NCI-H1048 (cell line): ENCODE measurements around the gene SH3GL2.

Experiments
- DNase-seq: peaks from one replicate; lab custom pipeline; 2025; lab: John Stamatoyannopoulos, UW

The SH3GL2 gene

DNA sequence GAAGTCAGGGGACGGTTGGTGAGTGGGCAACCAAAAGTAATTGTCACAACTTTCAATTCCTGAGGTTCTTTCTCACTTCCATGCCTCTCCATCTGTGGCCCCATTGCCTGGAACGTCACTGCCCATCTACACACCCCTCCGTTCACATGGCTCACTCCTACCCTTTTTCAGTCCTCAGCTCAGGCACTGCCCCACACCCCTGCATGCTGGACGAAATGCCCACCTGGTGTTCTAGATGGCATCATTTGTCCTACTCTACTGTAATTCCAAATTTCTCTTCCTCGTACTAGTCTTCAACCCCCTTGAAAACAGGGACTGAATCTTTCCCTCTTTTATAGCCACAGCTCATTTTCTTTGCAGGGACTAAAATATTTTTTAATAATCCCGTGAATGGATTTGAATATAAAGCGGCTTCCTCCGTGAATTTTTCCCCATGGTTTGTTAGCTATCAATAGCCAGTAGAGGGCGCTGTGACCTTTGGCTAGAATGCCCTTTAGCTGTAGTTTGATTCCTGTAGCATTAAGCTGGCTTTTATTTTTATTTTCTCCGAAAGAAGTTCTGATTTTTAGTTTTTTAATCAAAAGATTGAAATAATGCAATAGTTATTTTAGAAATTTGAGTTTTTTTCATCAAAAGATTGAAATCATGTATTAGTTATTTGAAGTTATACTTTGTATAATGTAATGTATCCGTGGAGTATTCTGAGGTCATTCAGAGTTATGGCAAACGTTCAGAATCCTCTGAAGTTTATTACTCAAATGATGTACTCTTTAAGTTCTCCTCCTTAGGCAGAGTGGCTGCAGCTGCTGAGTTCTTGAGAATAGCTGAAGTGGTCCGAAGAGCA is 232.1 kb downstream of the SH3GL2 start:
- DNase-seq, result peak; percentile 55

DNA sequence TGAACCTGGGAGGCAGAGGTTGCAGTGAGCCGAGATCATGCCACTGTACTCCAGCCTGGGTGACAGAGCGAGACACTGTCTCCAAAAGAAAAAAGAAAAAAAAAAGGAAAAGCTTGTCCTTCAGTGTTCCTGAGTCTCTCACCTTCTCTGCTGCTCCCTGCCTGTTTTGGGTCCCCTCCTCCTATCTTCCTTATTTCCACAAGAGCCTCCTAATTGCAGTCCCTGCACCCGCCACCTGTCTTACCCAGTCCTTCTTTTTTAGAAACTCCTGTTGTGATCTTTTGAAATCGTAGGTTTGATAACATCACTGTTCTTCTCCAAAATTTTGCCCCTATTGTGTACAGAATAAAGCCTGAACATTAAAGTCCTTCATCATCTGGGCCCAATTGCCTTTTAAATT is 234.9 kb downstream of the SH3GL2 start:
- no peak for DNase-seq

DNA sequence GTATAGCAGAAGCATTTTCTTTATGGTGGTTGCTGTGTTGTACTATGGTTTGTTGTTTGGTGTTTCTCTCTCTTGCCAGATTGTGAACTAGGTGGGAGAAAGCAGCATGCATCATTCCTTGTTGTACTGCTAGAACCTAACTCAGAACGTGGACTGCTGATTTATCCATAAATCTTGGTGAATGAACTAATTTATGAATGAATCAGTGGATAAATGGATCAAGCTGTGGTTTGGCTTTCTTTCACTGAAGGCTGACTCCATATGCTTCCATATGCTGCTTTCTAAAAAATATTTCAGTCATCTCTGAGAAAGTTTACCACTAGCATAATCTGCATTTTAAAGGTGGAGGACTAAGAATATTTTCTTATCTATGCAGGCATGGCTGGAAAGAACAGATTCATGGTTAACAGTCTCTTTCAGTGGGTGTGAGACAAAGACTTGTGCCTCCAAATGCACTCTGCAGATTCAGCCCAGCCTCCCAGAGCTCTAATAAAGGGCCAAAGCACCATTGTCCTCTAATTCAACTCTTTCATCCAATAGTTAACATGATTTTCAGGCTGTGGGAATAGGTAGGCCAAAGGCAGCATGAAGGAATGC is 237.7 kb downstream of the SH3GL2 start:
- DNase-seq, result no peak

DNA sequence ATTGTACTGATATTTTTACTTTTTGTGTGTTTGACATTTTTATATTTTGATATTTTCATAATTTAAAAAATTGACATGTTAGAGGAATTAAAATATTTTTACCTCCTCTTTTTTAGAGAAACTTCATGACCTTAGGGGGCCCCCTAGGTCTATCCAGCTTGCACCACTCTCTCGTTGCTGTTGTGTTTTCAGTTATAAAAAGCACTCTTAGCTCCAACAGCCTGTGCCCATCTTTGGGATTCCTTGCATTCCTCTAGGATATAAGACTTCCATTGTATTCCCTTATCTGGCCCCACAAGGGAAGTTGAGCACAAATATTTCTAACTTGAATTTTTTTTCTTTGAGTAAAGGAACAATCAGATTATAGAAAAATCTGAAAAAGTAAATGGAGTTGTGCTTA is 245.3 kb downstream of the SH3GL2 start:
- DNase-seq, result no peak

DNA sequence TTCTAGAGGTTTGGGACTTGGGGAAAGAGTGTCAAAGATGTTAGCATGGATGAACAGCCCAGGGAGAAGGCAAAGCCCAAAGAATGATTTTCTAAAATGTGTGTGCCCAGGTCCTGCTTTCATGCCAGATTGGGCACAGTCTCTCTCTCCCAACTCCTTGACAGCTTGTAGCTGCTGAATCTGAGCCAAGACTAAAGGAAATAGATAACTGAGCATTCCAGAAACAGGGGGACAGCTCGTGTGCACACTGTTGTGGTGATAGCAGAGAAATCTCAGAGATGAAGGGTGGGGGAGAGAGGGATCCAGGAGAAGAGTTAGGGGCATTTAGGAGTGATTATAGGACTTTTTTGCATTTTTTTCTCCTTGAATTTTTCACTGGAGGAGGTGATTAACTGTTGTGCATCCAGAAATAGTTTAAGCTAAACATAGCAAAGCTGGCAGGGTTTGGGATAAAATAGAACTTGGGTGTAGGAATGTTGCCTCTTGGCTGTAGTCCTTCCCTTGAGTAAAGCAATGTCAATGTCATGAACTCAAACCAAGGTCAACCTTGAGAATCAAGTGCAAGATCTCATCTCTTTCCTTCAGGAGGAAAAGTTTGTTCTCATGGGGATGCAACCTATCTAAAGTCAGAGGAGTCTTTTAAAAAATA is 245.9 kb downstream of the SH3GL2 start:
- no peak for DNase-seq

DNA sequence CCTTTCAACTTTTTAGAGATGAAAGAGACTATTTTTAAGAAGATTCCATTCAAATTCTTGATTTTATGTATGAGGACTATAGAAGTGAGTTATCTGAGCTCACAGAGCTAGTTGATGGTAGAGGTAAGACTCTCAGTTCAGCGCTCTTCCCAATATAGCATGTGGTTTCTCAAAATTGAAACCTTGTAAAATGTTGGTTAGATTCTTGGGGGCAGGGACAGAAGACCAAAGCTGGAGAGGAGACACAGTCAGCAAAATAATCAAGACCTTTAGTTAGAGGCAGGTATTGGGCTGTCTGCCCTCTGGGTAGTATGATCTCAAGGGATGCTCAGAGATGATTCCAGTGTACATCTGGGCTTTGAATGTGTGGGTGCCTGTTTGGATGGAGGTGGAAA is 246.4 kb downstream of the SH3GL2 start:
- DNase-seq, result no peak

DNA sequence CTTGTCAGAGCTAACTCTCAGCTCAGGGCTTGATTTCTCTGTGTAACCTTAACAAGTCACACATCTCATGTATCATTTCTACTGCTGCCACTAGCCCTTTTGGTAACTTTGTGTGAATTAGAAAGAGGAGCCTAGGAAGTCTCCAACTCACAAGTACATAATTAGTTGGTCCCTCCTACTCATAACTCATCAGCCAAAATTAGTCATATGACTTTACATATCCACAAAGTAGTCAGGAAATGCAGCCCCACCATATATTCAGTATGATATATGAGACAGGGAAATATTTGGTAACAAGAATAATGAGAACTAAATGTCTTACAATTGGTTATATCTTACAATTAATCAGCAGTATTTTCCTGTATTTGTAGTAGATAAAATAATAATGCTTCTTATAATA is 250.2 kb downstream of the SH3GL2 start:
- DNase-seq, result no peak

DNA sequence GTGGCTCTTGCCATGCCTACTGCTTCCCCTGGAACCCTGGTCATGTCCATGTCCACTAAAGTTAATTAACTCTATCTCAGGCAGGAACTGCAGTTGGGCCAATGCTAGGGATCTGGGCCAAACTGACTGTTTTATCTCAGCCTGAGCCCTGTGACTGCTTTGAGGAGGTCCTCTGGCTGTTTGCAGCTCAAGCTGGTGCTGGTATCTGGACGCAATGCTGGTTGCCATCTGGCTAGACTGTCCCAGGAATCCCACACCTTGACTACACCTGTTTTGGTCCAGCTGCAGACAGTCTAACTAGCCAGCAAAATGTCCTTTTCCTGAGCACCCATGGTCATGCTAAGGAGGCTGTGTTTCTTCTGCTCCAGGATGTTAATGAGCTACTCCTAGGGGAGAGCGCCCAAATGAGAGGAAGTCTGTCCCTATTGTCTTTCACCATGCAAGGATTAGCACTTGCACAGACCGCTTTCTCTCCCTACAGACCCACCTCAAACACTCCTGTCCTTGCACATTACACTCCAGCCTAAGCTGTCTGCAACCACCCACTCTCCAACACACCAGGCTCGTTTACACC is 251.0 kb downstream of the SH3GL2 start:
- DNase-seq, result no peak

DNA sequence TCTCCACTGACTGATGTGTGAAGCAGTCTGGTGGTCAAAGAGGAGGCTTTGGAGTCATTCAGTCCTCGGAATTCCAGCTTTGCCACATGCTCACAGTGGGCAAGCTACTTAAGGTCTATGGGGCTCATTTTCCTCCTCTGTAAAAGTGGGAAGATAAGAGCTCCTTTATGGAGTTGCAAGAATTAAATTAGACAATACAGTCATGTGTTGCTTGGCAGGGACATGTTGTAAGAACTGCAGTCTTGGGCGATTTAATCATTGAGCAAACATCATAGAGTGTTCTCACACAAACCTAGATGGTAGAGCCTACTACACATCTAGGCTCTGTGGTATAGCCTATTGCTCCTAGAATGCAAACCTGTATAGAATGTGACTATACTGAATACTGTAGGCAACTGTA is 253.9 kb downstream of the SH3GL2 start:
- DNase-seq, result no peak

DNA sequence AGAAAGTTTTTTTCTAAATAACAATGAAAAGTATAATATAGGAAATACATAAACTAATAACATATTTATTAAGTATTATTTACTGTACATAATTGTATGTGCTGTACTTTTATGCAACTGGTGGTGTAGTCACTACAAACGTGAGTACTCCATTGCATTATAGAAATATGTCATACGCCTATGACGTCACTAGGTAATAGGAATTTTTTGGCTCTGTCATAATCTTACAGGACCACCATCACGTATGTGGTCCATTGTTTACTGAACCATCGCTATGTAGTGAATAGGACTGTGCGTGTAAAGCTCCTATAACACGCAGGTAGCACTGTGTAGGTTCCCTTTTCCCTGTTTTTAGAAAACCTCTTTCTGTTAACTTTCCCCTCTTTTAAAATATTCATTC is 255.0 kb downstream of the SH3GL2 start:
- no peak for DNase-seq

DNA sequence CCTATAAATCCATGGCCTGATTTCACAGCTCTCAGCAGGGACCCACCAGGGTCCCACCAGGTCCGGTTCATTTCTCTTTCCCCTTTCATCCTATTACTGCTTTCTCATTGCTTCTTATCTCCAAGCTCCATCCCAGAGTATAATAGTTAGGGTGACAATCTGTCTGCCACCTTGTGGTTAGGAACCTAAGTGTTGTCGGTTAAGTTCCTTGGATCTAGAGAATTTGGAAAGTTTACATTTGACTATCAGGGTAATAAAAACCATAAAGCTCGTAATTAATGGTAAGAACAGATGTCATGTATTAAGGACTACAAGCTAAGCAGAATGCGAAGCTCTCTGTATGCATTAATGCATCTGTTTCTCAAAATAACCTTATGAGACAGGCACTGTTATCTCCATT is 259.1 kb downstream of the SH3GL2 start:
- no peak for DNase-seq

DNA sequence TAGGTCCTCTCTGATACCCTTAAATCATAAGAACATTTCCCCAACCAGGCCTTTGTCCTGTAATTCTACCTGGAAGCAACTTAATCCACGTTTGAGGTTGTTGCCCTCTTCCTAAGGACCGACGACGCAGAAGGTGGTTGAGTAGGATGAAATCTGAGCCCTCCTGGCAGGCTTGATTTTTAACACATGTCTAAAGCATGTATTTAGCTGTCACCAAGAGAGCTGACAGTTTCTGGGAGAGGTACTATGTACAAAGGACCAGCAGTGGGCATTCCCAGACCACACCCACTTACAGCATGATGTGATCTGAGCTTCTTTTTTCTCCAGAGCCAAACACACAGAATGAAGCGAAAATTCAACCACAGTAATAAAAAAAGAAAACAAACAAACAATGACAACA is 260.9 kb downstream of the SH3GL2 start:
- DNase-seq, result no peak

DNA sequence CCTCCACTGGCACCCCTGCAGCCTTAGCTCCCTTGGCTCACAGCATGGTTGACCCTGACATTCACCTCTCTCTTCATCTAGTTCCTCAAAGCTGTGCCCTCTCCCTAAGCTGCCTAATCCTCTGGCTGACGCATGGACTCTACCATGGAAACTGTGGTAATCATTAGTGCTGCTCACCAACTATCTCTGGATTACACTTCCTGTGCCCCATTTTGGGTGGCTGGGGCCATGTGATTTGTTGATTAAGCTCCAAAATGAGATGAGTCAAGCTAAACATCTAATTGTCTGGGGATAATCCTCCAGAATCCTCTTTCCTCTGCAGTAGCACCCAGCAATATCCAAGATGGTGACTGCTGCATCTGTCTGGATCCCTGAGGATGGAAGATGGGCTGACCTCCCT is 264.4 kb downstream of the SH3GL2 start:
- DNase-seq, result no peak
